A549 (cell line): ENCODE measurements around the gene FAM118B. TPM values are rescaled to one million over a fixed set of nuclear protein-coding genes. Genes with fewer than 3 reads are reported as not detected.

ENCODE experiments used
- ATAC-seq, 2 experiments: fragments of 200-7000 bp in 1 of 2; fragments of >200 bp in 1 of 2; cut with Nextera tagmentation in 1 of 2; cut with Tn5 transposase in 1 of 2; 3 replicates each; pipeline versions ENCODE4 v1.8.0 to v1.9.1; 2018 to 2020; ENCODE audit warnings: mild to moderate bottlenecking in 1 of 2, moderate library complexity in 1 of 2
- CTCF ChIA-PET: fragments of 300-600 bp; sonication (Branson Sonifier 250); formaldehyde crosslinking; extraction: SDS; loops from one replicate; lab custom pipeline; 2021; ENCODE audit warnings: antibody characterized with exemption, inconsistent platforms; lab: Yijun Ruan, JAX
- POLR2A ChIA-PET: fragments of 350-600 bp; formaldehyde crosslinking; extraction: SDS; loops from one replicate; lab custom pipeline; 2021; ENCODE audit warnings: antibody characterized with exemption, inconsistent platforms; lab: Yijun Ruan, JAX
- DNase-seq, 2 experiments: peaks; one replicate each; pipeline versions ENCODE4 v3.0.0 to v3.0.0-alpha.2; 2011 to 2016; ENCODE audit warnings: low read depth in 1 of 2, low spot score in 1 of 2
- FAIRE-seq: peaks from 2 replicates; lab custom pipeline; 2011; peaks lifted over from hg19 to GRCh38; lab: Jason Lieb, UNC
- H3K27ac ChIP-seq, 2 experiments: fragments of >200 bp; sonication (Bioruptor Twin); formaldehyde crosslinking; 3 replicates each; pipeline ENCODE4 v1.5.1; 2016 to 2017
- H3K4me1 ChIP-seq: fragments of >200 bp; sonication (Bioruptor Twin); formaldehyde crosslinking; 3 replicates; pipeline ENCODE4 v1.6.1; 2016
- H3K4me2 ChIP-seq: fragments of >200 bp; sonication (Bioruptor Twin); formaldehyde crosslinking; 3 replicates; pipeline ENCODE4 v1.6.1; 2016
- H3K4me3 ChIP-seq: fragments of >200 bp; sonication (Bioruptor Twin); formaldehyde crosslinking; 3 replicates; pipeline ENCODE4 v1.5.1; 2016
- H3K9me3 ChIP-seq: fragments of >200 bp; sonication (Bioruptor Twin); formaldehyde crosslinking; 3 replicates; pipeline ENCODE4 v1.6.1; 2016
- ATOH8 ChIP-seq: fragments of 250-450 bp; sonication (Bioruptor Pico); IDR thresholded peaks from 2 replicates; pipeline ENCODE4 v1.5.0; 2020; ENCODE audit warnings: low read depth, mild to moderate bottlenecking, moderate library complexity
- BHLHE40 ChIP-seq: IDR thresholded peaks from 2 replicates; pipeline ENCODE4 v1.6.1; 2012; ENCODE audit warnings: low read depth, low read length, inconsistent platforms
- CBX8 ChIP-seq: fragments of 200-600 bp; sonication (generic); IDR thresholded peaks from 2 replicates; pipeline ENCODE4 v1.6.1; 2016
- CEBPB ChIP-seq, 2 experiments: fragments of >200 bp in 1 of 2; sonication (Bioruptor Twin) in 1 of 2; formaldehyde crosslinking in 1 of 2; IDR thresholded peaks; 2 replicates each; pipeline ENCODE4 v1.6.1; 2012 to 2016
- CHD2 ChIP-seq: fragments of 150-350 bp; IDR thresholded peaks from 2 replicates; pipeline ENCODE4 v1.6.1; 2014; ENCODE audit warnings: low read length; ENCODE audit not compliant: partially characterized antibody
- CHD4 ChIP-seq: fragments of 200-600 bp; sonication (generic); IDR thresholded peaks from 2 replicates; pipeline ENCODE4 v1.6.1; 2016; ENCODE audit warnings: antibody characterized with exemption, mild to moderate bottlenecking, borderline replicate concordance
- CTCF ChIP-seq: fragments of >200 bp; sonication (Bioruptor Twin); formaldehyde crosslinking; IDR thresholded peaks from 3 replicates; pipeline ENCODE4 v1.5.1; 2016
- EP300 ChIP-seq, 2 experiments: fragments of >200 bp; sonication (Bioruptor Twin); formaldehyde crosslinking; IDR thresholded peaks; 2 replicates in 1 of 2; 3 replicates in 1 of 2; pipeline ENCODE4 v1.6.1; 2016 to 2017
- ESRRA ChIP-seq: fragments of 150-350 bp; IDR thresholded peaks from 2 replicates; pipeline ENCODE4 v1.6.1; 2014; ENCODE audit warnings: mild to moderate bottlenecking, low read length, borderline replicate concordance
- FOSB ChIP-seq: fragments of 250-450 bp; sonication (Bioruptor Pico); IDR thresholded peaks from 2 replicates; pipeline ENCODE4 v1.5.0; 2020; ENCODE audit warnings: mild to moderate bottlenecking, moderate library complexity
- FOXS1 ChIP-seq: fragments of 250-450 bp; sonication (Bioruptor Pico); IDR thresholded peaks from 2 replicates; pipeline ENCODE4 v1.5.0; 2020; ENCODE audit warnings: mild to moderate bottlenecking, moderate library complexity
- HDAC2 ChIP-seq: fragments of 200-600 bp; sonication (generic); IDR thresholded peaks from 2 replicates; pipeline ENCODE4 v1.6.1; 2016
- KDM1A ChIP-seq: fragments of 200-600 bp; sonication (generic); IDR thresholded peaks from 2 replicates; pipeline ENCODE4 v1.6.1; 2016; ENCODE audit warnings: low read depth, mild to moderate bottlenecking
- MAFK ChIP-seq: fragments of 450-650 bp; IDR thresholded peaks from 2 replicates; pipeline ENCODE4 v1.6.1; 2014; ENCODE audit not compliant: partially characterized antibody
- MYC ChIP-seq: IDR thresholded peaks from 2 replicates; pipeline ENCODE4 v1.6.1; 2012; ENCODE audit warnings: mild to moderate bottlenecking, inconsistent platforms, low read length, improper control_type of control experiment, borderline replicate concordance
- NFE2L2 ChIP-seq: fragments of 150-350 bp; conservative IDR thresholded peaks from 2 replicates; pipeline ENCODE4 v1.6.1; 2014; ENCODE audit warnings: low read length
- NPAS2 ChIP-seq: fragments of 250-450 bp; sonication (Bioruptor Pico); IDR thresholded peaks from 2 replicates; pipeline ENCODE4 v1.8.0; 2022; ENCODE audit warnings: mild to moderate bottlenecking, moderate library complexity, borderline replicate concordance
- PHF8 ChIP-seq: fragments of 200-600 bp; sonication (generic); IDR thresholded peaks from 2 replicates; pipeline ENCODE4 v1.6.1; 2016; ENCODE audit warnings: low read depth, mild to moderate bottlenecking, antibody characterized with exemption, moderate library complexity, borderline replicate concordance
- POLR2AphosphoS2 ChIP-seq: conservative IDR thresholded peaks from 2 replicates; pipeline ENCODE4 v1.6.1; 2012; ENCODE audit warnings: low read length, improper control_type of control experiment, inconsistent platforms
- SREBF2 ChIP-seq: fragments of 450-650 bp; IDR thresholded peaks from 2 replicates; pipeline ENCODE4 v1.6.1; 2014; ENCODE audit warnings: mild to moderate bottlenecking, moderate library complexity
- TFCP2L1 ChIP-seq: fragments of 250-450 bp; sonication (Bioruptor Pico); IDR thresholded peaks from 2 replicates; pipeline ENCODE4 v1.5.0; 2021; ENCODE audit warnings: mild to moderate bottlenecking
- TP53 ChIP-seq: fragments of 250-450 bp; sonication (Bioruptor Pico); IDR thresholded peaks from 2 replicates; pipeline ENCODE4 v1.5.0; 2021; ENCODE audit warnings: mild to moderate bottlenecking, moderate library complexity
- ZSCAN20 ChIP-seq: fragments of 250-450 bp; sonication (Bioruptor Pico); IDR thresholded peaks from 2 replicates; pipeline ENCODE4 v1.8.0; 2022; ENCODE audit warnings: mild to moderate bottlenecking, moderate library complexity
- WGBS: methylation state at CpG from one replicate; pipeline ENCODE4 v1.1.6; 2017; ENCODE audit errors: missing lambda C conversion rate; 5-methylcytosine and 5-hydroxymethylcytosine counted together
- polyA plus RNA-seq, 4 experiments: library from polyadenylated mRNA; depleted of rRNA in 3 of 4; stranded (reverse); fragments of >200 nt; fragmentation: RNase III in 1 of 4; extraction: RNeasy Plus Mini Kit Qiagen cat#74134 plus additional on column Dnase treatment in 1 of 4; gene quantifications; 2 replicates in 3 of 4; 3 replicates in 1 of 4; pipeline ENCODE4 v1.2.3, GENCODE V29; 2011 to 2017
- TF ChIP-seq, protein P1 (sequence below): IDR thresholded peaks from 2 replicates; pipeline ENCODE4 v1.6.1; 2012; ENCODE audit warnings: low read depth, borderline replicate concordance

FAM118B gene
- polyA plus RNA-seq, 2 of the 4 experiments (the other 2 are of a cell fraction) = 14.9 to 23.9 TPM

DNA sequence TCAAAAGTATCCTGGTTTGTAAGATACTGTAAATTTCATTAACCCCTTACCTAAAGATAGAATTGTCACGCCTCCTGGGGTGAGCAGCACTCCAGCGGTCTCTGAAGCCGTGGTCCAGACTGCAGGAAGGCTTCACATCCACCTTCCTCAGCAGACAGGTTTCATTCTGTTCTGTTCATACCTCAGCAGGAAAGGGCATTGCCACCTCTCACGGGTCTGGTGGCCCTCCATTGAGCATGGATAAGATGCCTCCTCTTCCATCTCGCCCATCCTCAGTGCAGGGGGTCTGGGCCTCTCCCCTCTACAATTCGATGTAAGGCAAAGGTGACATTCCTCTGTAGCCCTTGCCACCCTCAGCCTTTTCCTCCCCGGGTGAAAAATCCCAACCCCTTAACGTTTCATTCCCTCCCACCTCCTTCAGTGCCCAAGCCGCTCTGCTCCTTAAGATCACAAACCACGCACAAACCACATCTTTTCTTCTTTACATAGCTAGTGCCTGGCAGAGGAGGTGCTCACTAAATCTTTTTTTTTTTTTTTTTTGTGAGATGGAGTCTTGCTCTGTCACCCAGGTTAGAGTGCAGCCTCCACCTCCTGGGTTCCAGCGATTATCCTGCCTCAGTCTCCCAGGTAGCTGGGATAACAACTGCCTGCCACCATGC, 28.7 kb upstream of the FAM118B start:
- Histone ChIP-seq H3K27ac (no peak overlapping the region), H3K9me3 (no peaks in the 10 kb centered on the region), H3K4me1 (no peaks in the 10 kb centered on the region), H3K4me3 (no peak overlapping the region), H3K4me2 (no peak overlapping the region)
- ATAC-seq (no peak), DNase-seq (no peak), FAIRE-seq (no peak)
- CTCF ChIA-PET = interaction anchor here (0.8 kb wide), 1 partner anchor 121 kb away, joined by 5 read pairs; the partner anchor contains the start of gene CDON
- POLR2A ChIA-PET = no interaction called here
- TF ChIP-seq CTCF (no peak), NFE2L2 (no peak), POLR2AphosphoS2 (no peak), ATOH8 (CRISPR knock-in tag) (no peak), TFCP2L1 (CRISPR knock-in tag) (no peak), BHLHE40 (no peak), CEBPB (IDR thresholded peaks at IDR 0.05) (no peak), CHD4 (no peak), TP53 (CRISPR knock-in tag) (no peak), MYC (no peak), PHF8 (no peak), FOXS1 (CRISPR knock-in tag) (no peak), NPAS2 (no peak), EP300 (IDR thresholded peaks at IDR 0.05) (no peak), HDAC2 (no peak), ZSCAN20 (CRISPR knock-in tag) (no peak)
- TF ChIP-seq, protein P1, sequence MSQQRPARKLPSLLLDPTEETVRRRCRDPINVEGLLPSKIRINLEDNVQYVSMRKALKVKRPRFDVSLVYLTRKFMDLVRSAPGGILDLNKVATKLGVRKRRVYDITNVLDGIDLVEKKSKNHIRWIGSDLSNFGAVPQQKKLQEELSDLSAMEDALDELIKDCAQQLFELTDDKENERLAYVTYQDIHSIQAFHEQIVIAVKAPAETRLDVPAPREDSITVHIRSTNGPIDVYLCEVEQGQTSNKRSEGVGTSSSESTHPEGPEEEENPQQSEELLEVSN = no peak
- 82% methylated on average over 11 of the region's 11 CpGs for WGBS

DNA sequence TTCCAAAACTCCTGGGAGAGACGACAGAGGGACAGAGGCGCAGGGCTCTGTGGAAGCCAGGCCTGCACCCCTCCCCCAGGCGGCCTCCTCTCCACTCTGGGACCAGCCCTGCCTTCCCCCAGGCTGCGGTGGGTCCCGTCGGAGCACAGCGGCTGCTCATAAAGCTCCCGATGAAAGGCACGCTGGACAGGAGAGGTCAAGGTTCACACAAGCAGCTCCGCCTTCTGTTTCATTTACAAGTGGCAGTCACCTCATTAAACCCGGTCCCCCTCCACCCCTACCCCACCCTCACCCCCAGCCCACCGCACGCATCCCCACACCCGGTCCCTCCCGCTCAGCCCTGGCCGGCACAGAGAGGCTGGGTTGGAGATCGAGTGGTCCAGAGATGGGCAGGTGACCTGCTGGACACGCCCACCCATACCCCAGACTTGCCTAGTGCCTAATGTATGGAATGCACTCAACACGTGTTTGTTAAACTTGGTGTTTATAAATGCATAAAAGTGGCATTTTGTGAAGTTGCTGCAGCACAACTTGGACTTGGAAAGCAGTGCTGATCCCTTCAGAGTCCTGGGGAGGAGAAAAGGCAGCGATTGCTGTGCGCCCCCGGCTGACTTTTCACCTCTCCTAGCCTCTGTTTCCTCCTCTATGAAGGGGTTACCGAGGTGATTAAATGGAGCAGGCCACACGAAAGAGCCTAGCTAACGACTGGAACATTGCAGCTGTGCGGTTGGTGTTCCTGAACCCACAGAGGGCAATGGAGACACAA, 26.1 kb upstream of the FAM118B start:
- DNase-seq = no peak
- H3K4me1 ChIP-seq = no peaks in the 10 kb centered on the region
- no peak for FAIRE-seq
- WGBS = 92% methylated on average over 23 of the region's 26 CpGs
- no peak overlapping the region for H3K27ac ChIP-seq
- no peak overlapping the region for H3K4me3 ChIP-seq
- ATAC-seq = no peak
- H3K4me2 ChIP-seq = no peak overlapping the region
- no peaks in the 10 kb centered on the region for H3K9me3 ChIP-seq
- ChIA-PET CTCF (interaction anchor here (1.2 to 1.8 kb wide), 2 partner anchors 8 to 244 kb away, joined by 3 to 10 read pairs; no protein-coding TSS in a partner anchor), POLR2A (no interaction called here)
- TF ChIP-seq CBX8 (no peak), CTCF (no peak), FOXS1 (CRISPR knock-in tag) (no peak), MAFK (no peak), SREBF2 (no peak), KDM1A (no peak), CHD2 (no peak), ESRRA (no peak), CEBPB (IDR thresholded peaks at IDR 0.05) (no peak), ZSCAN20 (CRISPR knock-in tag) (no peak), FOSB (no peak), MYC (no peak), ATOH8 (CRISPR knock-in tag) (no peak), NFE2L2 (no peak), CHD4 (no peak)
